ENCODE data around the gene INPP5J. TPM values are rescaled to one million over a fixed set of nuclear protein-coding genes. Genes with fewer than 3 reads are reported as not detected.
A peak's percentile ranks its signal among the peaks of the same experiment; 100 is the strongest.
"Not testable (repeated sequence)": the region's sequence is repeated elsewhere in the genome, so short reads cannot be mapped to it uniquely, and the experiment has no call there.

Gene INPP5J, protein sequence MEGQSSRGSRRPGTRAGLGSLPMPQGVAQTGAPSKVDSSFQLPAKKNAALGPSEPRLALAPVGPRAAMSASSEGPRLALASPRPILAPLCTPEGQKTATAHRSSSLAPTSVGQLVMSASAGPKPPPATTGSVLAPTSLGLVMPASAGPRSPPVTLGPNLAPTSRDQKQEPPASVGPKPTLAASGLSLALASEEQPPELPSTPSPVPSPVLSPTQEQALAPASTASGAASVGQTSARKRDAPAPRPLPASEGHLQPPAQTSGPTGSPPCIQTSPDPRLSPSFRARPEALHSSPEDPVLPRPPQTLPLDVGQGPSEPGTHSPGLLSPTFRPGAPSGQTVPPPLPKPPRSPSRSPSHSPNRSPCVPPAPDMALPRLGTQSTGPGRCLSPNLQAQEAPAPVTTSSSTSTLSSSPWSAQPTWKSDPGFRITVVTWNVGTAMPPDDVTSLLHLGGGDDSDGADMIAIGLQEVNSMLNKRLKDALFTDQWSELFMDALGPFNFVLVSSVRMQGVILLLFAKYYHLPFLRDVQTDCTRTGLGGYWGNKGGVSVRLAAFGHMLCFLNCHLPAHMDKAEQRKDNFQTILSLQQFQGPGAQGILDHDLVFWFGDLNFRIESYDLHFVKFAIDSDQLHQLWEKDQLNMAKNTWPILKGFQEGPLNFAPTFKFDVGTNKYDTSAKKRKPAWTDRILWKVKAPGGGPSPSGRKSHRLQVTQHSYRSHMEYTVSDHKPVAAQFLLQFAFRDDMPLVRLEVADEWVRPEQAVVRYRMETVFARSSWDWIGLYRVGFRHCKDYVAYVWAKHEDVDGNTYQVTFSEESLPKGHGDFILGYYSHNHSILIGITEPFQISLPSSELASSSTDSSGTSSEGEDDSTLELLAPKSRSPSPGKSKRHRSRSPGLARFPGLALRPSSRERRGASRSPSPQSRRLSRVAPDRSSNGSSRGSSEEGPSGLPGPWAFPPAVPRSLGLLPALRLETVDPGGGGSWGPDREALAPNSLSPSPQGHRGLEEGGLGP
- total RNA-seq (2021; ENCODE audit: unreplicated experiment) (1.7 TPM), Bru-seq, nascent RNA (percentile 26 among the genes with signal in this experiment), BruChase-seq, experiment 1, labeled RNA remaining after a 2-hour chase (percentile 23 among the genes with signal in this experiment), BruChase-seq, experiment 2, labeled RNA remaining after a 6-hour chase (percentile 28 among the genes with signal in this experiment)
- polyA plus RNA-seq (2012; ENCODE audit: insufficient read length) = 2.1 TPM
- long read RNA-seq, partial matches to known transcripts = 1 of 2 reads
- long read RNA-seq, other reads (novel, unspliced or antisense) = 1 of 2 reads

- ChIA-PET CTCF (interaction anchor here (0.7 kb wide), 1 partner anchor 38 kb away, joined by 3 read pairs; no protein-coding TSS in a partner anchor), POLR2A (no interaction called here)
These were observed at the start of gene INPP5J for GRCh38 chr22:31122532-31123291. Gene INPP5J, plus strand, starts transcription at chr22:31122966. Its CDS starts 49 bp downstream, at chr22:31123015.

GRCh38 chr22:31073125-31073524, 49.6 kb upstream of the INPP5J start:
- POLR2A ChIA-PET = interaction anchor here (0.6 kb wide), 1 partner anchor 22 kb away, joined by 5 read pairs; no protein-coding TSS in a partner anchor
- H3K9me3 ChIP-seq (ENCODE audit: control insufficient read depth, insufficient read depth, low read depth, low read length); H3K4me1 ChIP-seq (ENCODE audit: control insufficient read depth, insufficient read depth, low read length); in situ Hi-C loops (cut with HindIII; ENCODE audit: low pct_unique_long_range_greater_than_20kb, low sequenced_read_pairs); DNase-seq (ENCODE audit: low read depth, low spot score); BruUV-seq (replicated peaks); intact Hi-C loops (cut with micrococcal nuclease; ENCODE audit: unreplicated experiment); H3K27me3 ChIP-seq (ENCODE audit: control insufficient read depth, insufficient read depth, low read length); H3K4me3 ChIP-seq (ENCODE audit: low read depth in 2 of 2, low read length in 2 of 2); H3K36me3 ChIP-seq (ENCODE audit: control insufficient read depth, insufficient read depth, low read length); ATAC-seq; CTCF ChIA-PET; H3K27ac ChIP-seq (ENCODE audit: low read length): not testable (repeated sequence)

More at GRCh38 chr22:31122532-31123291, at the start of gene INPP5J:
- TF ChIP-seq, protein P1, sequence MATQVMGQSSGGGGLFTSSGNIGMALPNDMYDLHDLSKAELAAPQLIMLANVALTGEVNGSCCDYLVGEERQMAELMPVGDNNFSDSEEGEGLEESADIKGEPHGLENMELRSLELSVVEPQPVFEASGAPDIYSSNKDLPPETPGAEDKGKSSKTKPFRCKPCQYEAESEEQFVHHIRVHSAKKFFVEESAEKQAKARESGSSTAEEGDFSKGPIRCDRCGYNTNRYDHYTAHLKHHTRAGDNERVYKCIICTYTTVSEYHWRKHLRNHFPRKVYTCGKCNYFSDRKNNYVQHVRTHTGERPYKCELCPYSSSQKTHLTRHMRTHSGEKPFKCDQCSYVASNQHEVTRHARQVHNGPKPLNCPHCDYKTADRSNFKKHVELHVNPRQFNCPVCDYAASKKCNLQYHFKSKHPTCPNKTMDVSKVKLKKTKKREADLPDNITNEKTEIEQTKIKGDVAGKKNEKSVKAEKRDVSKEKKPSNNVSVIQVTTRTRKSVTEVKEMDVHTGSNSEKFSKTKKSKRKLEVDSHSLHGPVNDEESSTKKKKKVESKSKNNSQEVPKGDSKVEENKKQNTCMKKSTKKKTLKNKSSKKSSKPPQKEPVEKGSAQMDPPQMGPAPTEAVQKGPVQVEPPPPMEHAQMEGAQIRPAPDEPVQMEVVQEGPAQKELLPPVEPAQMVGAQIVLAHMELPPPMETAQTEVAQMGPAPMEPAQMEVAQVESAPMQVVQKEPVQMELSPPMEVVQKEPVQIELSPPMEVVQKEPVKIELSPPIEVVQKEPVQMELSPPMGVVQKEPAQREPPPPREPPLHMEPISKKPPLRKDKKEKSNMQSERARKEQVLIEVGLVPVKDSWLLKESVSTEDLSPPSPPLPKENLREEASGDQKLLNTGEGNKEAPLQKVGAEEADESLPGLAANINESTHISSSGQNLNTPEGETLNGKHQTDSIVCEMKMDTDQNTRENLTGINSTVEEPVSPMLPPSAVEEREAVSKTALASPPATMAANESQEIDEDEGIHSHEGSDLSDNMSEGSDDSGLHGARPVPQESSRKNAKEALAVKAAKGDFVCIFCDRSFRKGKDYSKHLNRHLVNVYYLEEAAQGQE (IDR thresholded peaks at IDR 0.05; ENCODE audit: insufficient read depth in 1 of 2, low read depth in 2 of 2, low read length in 1 of 2) = no peak
- no peak for TF ChIP-seq TCF7L2 (IDR thresholded peaks at IDR 0.05; ENCODE audit: low read depth, low read length)
- TF ChIP-seq POLR2AphosphoS5 (IDR thresholded peaks at IDR 0.05; ENCODE audit: low read depth, low read length) = no peak
- no peak for TF ChIP-seq CTCF (IDR thresholded peaks at IDR 0.05)
- no peak for TF ChIP-seq SIN3A (IDR thresholded peaks at IDR 0.05; ENCODE audit: borderline replicate concordance, insufficient read depth, low read depth, low read length)
- no peaks in the 10 kb centered on the region for H3K4me1 ChIP-seq (ENCODE audit: control insufficient read depth, insufficient read depth, low read length)
- H3K36me3 ChIP-seq (ENCODE audit: control insufficient read depth, insufficient read depth, low read length) = no peaks in the 10 kb centered on the region
- intact Hi-C loops (cut with micrococcal nuclease; ENCODE audit: unreplicated experiment) (no loop called here), in situ Hi-C loops (cut with HindIII; ENCODE audit: low pct_unique_long_range_greater_than_20kb, low sequenced_read_pairs) (no loop called here)
- no TSS peak for BruUV-seq (replicated peaks)
- peak within 1 kb of the TSS; percentile 36 for H3K4me3 ChIP-seq (ENCODE audit: low read depth in 2 of 2, low read length in 2 of 2)
- ATAC-seq = peak; percentile 77
- H3K27me3 ChIP-seq (ENCODE audit: control insufficient read depth, insufficient read depth, low read length) = no peaks in the 10 kb centered on the region
- no peak for DNase-seq (ENCODE audit: low read depth, low spot score)
- H3K9me3 ChIP-seq (ENCODE audit: control insufficient read depth, insufficient read depth, low read depth, low read length) = no peaks in the 10 kb centered on the region
- H3K27ac ChIP-seq (ENCODE audit: low read length) = no peak within 1 kb of the TSS

GRCh38 chr22:31073545-31074145, 49.1 kb upstream of the INPP5J start:
- in situ Hi-C loops (cut with HindIII; ENCODE audit: low pct_unique_long_range_greater_than_20kb, low sequenced_read_pairs); ATAC-seq; intact Hi-C loops (cut with micrococcal nuclease; ENCODE audit: unreplicated experiment); H3K27me3 ChIP-seq (ENCODE audit: control insufficient read depth, insufficient read depth, low read length); H3K27ac ChIP-seq (ENCODE audit: low read length); H3K36me3 ChIP-seq (ENCODE audit: control insufficient read depth, insufficient read depth, low read length); DNase-seq (ENCODE audit: low read depth, low spot score); CTCF ChIA-PET; H3K4me3 ChIP-seq (ENCODE audit: low read depth in 2 of 2, low read length in 2 of 2); BruUV-seq (replicated peaks); H3K9me3 ChIP-seq (ENCODE audit: control insufficient read depth, insufficient read depth, low read depth, low read length); H3K4me1 ChIP-seq (ENCODE audit: control insufficient read depth, insufficient read depth, low read length): not testable (repeated sequence)
- POLR2A ChIA-PET = interaction anchor here (0.6 kb wide), 1 partner anchor 22 kb away, joined by 5 read pairs; no protein-coding TSS in a partner anchor

Measured in Panc1 (cell line).